HL-60 (cell line): ENCODE measurements around the gene FN3K.

Experiments
- DNase-seq, 2 experiments: peaks; one replicate each; pipeline ENCODE4 v3.0.0-alpha.2; 2010 to 2020; ENCODE audit warnings: low read depth in 1 of 2, low spot score in 1 of 2
- H3K27ac ChIP-seq: fragments of 250-450 bp; sonication (Bioruptor Pico); replicated peaks from 2 replicates; pipeline ENCODE4 v1.5.1; 2020; ENCODE audit warnings: mild to moderate bottlenecking, moderate library complexity
- H3K27me3 ChIP-seq: fragments of 250-450 bp; sonication (Bioruptor Pico); 2 replicates; pipeline ENCODE4 v1.5.1; 2021; ENCODE audit warnings: mild to moderate bottlenecking, moderate library complexity; ENCODE audit not compliant: insufficient read depth, poor library complexity, severe bottlenecking
- H3K4me3 ChIP-seq: replicated peaks from 2 replicates; pipeline ENCODE4 v1.5.1; 2011; ENCODE audit warnings: mild to moderate bottlenecking, control low read depth, low read length; ENCODE audit not compliant: insufficient read depth
- GABPA ChIP-seq: IDR thresholded peaks from 2 replicates; pipeline ENCODE4 v1.6.1; 2012; ENCODE audit warnings: low read depth
- POLR2AphosphoS5 ChIP-seq: IDR thresholded peaks from 2 replicates; pipeline ENCODE4 v1.6.1; 2012; ENCODE audit warnings: low read depth
- SPI1 ChIP-seq: IDR thresholded peaks from 2 replicates; pipeline ENCODE4 v1.6.1; 2012; ENCODE audit warnings: low read depth, mild to moderate bottlenecking, borderline replicate concordance
- TF ChIP-seq, protein P1 (sequence below): IDR thresholded peaks from one replicate; pipeline ENCODE4 v1.5.1; 2011; ENCODE audit warnings: low read length, control low read depth, inconsistent platforms; ENCODE audit not compliant: insufficient read depth
- TF ChIP-seq, protein P2 (sequence below): IDR thresholded peaks from 2 replicates; pipeline ENCODE4 v1.6.1; 2012; ENCODE audit warnings: low read depth; ENCODE audit not compliant: insufficient replicate concordance

Gene FN3K

DNA sequence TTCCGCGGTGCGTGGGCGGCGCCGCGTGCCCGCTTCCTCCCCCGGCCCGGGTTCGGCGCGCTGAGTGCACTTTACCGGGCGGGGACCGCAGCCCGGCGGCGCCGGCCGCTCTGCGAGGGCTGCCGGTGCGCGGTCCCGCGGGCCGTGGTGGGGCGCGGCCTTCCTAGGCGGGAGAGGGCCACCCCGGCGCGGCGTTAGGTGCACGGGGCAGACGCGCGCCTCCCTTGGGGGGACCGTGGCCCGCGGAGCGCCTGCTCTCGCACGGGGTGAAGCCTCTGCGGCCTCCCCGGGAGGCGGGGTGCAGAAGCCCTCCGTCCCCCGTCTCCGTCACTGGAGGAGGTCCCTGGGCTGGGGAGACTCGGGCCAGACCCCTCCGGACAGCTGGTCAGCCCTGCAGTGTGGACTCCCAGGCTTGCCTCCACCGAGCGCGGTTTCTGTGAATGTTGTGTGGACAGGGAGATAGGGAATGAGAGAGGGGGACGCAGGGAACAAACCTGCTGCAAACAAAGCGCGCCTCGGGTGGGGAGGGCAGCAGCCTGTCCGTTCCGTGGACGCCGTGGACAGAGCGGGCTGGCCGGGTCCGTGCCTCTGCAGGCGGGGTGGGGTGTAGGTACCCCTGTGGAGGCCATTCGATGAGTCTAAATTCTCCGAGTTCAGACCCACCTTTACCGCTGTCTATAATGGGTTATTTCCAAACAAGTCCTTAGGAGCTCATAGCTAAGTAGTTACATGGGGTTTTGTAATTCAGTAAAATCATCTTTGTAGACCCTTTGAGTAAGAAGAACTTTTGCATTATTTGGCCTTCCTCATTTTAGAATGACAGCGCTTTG, 17.2 kb downstream of the FN3K start:
- Histone ChIP-seq H3K27ac (peak overlapping the region; percentile 39; the same call in 1 of the 2 replicates), H3K27me3 (no peaks in the 10 kb centered on the region), H3K4me3 (peak overlapping the region; percentile 91)
- TF ChIP-seq SPI1: peak; percentile 32; the same call in 1 of the 2 replicates
- TF ChIP-seq, protein P1, sequence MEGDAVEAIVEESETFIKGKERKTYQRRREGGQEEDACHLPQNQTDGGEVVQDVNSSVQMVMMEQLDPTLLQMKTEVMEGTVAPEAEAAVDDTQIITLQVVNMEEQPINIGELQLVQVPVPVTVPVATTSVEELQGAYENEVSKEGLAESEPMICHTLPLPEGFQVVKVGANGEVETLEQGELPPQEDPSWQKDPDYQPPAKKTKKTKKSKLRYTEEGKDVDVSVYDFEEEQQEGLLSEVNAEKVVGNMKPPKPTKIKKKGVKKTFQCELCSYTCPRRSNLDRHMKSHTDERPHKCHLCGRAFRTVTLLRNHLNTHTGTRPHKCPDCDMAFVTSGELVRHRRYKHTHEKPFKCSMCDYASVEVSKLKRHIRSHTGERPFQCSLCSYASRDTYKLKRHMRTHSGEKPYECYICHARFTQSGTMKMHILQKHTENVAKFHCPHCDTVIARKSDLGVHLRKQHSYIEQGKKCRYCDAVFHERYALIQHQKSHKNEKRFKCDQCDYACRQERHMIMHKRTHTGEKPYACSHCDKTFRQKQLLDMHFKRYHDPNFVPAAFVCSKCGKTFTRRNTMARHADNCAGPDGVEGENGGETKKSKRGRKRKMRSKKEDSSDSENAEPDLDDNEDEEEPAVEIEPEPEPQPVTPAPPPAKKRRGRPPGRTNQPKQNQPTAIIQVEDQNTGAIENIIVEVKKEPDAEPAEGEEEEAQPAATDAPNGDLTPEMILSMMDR: no peak
- DNase-seq: no peak

DNA sequence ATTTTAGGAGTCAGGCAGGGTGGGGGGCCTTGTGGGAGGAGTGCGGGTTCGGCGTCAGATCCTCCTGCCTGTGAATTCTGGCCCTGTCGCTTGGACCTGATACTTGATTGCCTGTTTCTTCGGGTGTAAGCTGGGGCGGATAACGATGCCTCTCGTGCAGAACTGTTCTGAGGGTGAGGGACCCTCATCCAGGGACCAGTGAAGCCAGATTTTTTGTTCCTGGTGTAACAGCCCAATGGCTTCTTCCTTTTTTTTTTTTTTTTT, 17.7 kb downstream of the FN3K start:
- Histone ChIP-seq H3K4me3 (peak overlapping the region; percentile 91), H3K27ac (no peak overlapping the region), H3K27me3 (no peaks in the 10 kb centered on the region)
- DNase-seq: no peak
- TF ChIP-seq, protein P1: no peak
- TF ChIP-seq SPI1: no peak
- TF ChIP-seq, protein P2, sequence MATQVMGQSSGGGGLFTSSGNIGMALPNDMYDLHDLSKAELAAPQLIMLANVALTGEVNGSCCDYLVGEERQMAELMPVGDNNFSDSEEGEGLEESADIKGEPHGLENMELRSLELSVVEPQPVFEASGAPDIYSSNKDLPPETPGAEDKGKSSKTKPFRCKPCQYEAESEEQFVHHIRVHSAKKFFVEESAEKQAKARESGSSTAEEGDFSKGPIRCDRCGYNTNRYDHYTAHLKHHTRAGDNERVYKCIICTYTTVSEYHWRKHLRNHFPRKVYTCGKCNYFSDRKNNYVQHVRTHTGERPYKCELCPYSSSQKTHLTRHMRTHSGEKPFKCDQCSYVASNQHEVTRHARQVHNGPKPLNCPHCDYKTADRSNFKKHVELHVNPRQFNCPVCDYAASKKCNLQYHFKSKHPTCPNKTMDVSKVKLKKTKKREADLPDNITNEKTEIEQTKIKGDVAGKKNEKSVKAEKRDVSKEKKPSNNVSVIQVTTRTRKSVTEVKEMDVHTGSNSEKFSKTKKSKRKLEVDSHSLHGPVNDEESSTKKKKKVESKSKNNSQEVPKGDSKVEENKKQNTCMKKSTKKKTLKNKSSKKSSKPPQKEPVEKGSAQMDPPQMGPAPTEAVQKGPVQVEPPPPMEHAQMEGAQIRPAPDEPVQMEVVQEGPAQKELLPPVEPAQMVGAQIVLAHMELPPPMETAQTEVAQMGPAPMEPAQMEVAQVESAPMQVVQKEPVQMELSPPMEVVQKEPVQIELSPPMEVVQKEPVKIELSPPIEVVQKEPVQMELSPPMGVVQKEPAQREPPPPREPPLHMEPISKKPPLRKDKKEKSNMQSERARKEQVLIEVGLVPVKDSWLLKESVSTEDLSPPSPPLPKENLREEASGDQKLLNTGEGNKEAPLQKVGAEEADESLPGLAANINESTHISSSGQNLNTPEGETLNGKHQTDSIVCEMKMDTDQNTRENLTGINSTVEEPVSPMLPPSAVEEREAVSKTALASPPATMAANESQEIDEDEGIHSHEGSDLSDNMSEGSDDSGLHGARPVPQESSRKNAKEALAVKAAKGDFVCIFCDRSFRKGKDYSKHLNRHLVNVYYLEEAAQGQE: no peak
- TF ChIP-seq GABPA: no peak
- TF ChIP-seq POLR2AphosphoS5: no peak

- Histone ChIP-seq H3K27me3 (no peaks in the 10 kb centered on the region), H3K4me3 (no peak overlapping the region), H3K27ac (no peak overlapping the region)
- DNase-seq: no peak
- no peak for TF ChIP-seq POLR2AphosphoS5
- TF ChIP-seq SPI1: no peak
- TF ChIP-seq GABPA: no peak
- TF ChIP-seq, protein P1: no peak
Observed at GRCh38 chr17:82754297-82755208, 19.1 kb downstream of the FN3K start.

DNA sequence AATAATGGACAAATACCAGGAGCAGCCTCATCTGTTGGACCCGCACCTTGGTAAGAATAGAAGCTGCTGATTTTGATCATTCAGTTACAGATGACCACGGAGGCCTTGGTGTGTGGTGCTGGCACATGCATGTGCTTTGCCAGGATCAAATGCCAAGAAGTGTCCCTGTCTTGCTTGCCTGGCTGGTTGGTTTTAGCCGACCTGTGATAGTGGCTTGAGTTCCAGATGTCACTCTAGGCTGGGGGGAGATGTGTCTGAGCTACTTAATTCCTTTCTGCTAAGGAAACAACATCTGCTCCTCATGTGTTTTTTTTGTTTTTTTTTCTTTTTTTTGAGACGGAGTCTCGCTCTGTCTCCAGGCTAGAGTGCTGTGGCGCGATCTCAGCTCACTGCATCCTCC, 20.8 kb downstream of the FN3K start:
- TF ChIP-seq, protein P2: no peak
- DNase-seq: no peak
- Histone ChIP-seq H3K27me3 (no peaks in the 10 kb centered on the region), H3K27ac (no peak overlapping the region), H3K4me3 (no peak overlapping the region)
